Endodermal cell (in vitro differentiated cells): ENCODE results near the gene OR4K5. TPM values are rescaled to one million over a fixed set of nuclear protein-coding genes. Genes with fewer than 3 reads are reported as not detected.

ENCODE experiments used
- DNase-seq: peaks from one replicate; pipeline ENCODE4 v3.0.0-alpha.2; 2017
- H3K27ac ChIP-seq: 2 replicates; pipeline ENCODE4 v1.5.1; 2013; ENCODE audit warnings: mild to moderate bottlenecking, low read depth, low read length, moderate library complexity
- H3K27me3 ChIP-seq: 2 replicates; pipeline ENCODE4 v1.6.1; 2013; ENCODE audit warnings: mild to moderate bottlenecking, low read length, moderate library complexity; ENCODE audit not compliant: insufficient read depth, control insufficient read depth, poor library complexity, severe bottlenecking
- H3K36me3 ChIP-seq: 2 replicates; pipeline ENCODE4 v1.7.0; 2013; ENCODE audit warnings: mild to moderate bottlenecking, low read length, moderate library complexity; ENCODE audit not compliant: control insufficient read depth, insufficient read depth
- H3K4me1 ChIP-seq: one replicate; pipeline ENCODE4 v1.7.0; 2013; ENCODE audit warnings: low read length; ENCODE audit not compliant: control insufficient read depth, insufficient read depth
- H3K4me3 ChIP-seq: 2 replicates; pipeline ENCODE4 v1.5.1; 2013; ENCODE audit warnings: mild to moderate bottlenecking, low read length, moderate library complexity
- H3K9ac ChIP-seq: 2 replicates; pipeline ENCODE4 v1.6.1; 2013; ENCODE audit warnings: mild to moderate bottlenecking, low read length, moderate library complexity; ENCODE audit not compliant: poor library complexity, severe bottlenecking; ENCODE audit errors: extremely low read depth
- H3K9me3 ChIP-seq: 2 replicates; pipeline ENCODE4 v1.6.1; 2013; ENCODE audit warnings: mild to moderate bottlenecking, low read length, moderate library complexity; ENCODE audit not compliant: control insufficient read depth
- H3K27ac Mint-ChIP-seq: 2 replicates; pipeline ENCODE4 v1.8.0; 2020; ENCODE audit warnings: mixed read lengths
- H3K27me3 Mint-ChIP-seq: 2 replicates; pipeline ENCODE4 v1.8.0; 2021; ENCODE audit warnings: mild to moderate bottlenecking, mixed read lengths; ENCODE audit not compliant: insufficient read depth
- H3K36me3 Mint-ChIP-seq: 2 replicates; pipeline ENCODE4 v1.8.0; 2020; ENCODE audit warnings: low read depth, mixed read lengths
- H3K4me1 Mint-ChIP-seq: 2 replicates; pipeline ENCODE4 v1.8.0; 2020; ENCODE audit warnings: mixed read lengths
- H3K4me3 Mint-ChIP-seq: 2 replicates; pipeline ENCODE4 v1.8.0; 2020; ENCODE audit warnings: mild to moderate bottlenecking, moderate library complexity, mixed read lengths
- H3K9me3 Mint-ChIP-seq: 2 replicates; pipeline ENCODE4 v1.8.0; 2020; ENCODE audit warnings: mild to moderate bottlenecking, mixed read lengths
- CTCF ChIP-seq: fragments of 200-600 bp; sonication (generic); conservative IDR thresholded peaks from 2 replicates; pipeline ENCODE4 v1.5.0; 2021; ENCODE audit warnings: antibody characterized with exemption, mild to moderate bottlenecking
- WGBS, 2 experiments: methylation state at CpG; one replicate each; pipeline versions ENCODE4 v1.1.5 to v1.1.7; 2013; ENCODE audit warnings: missing lambda C conversion rate in 2 of 2, mixed read lengths in 1 of 2; ENCODE audit not compliant: insufficient coverage in 1 of 2, insufficient read length in 1 of 2; 5-methylcytosine and 5-hydroxymethylcytosine counted together
- total RNA-seq, 2 donors: library from RNA; stranded (reverse); fragmentation: NEBNext Ultra II Directional in 1 of 2; extraction: Animal tissue kit (Norgen Biotek cat#: 25700) in 1 of 2; gene quantifications; 2 replicates in 1 of 2; 3 replicates in 1 of 2; pipeline ENCODE4 v1.2.1, GENCODE V29; 2021

Gene OR4K5
- total RNA-seq, 2 donors from 2014 or later = not detected

- Mint-ChIP-seq H3K9me3 (peaks cover 46% of the 10 kb centered on the region), H3K4me1 (no peaks in the 10 kb centered on the region), H3K27ac (no peak overlapping the region), H3K36me3 (no peaks in the 10 kb centered on the region), H3K27me3 (no peaks in the 10 kb centered on the region), H3K4me3 (no peak overlapping the region)
- DNase-seq = no peak
- Histone ChIP-seq H3K36me3 (no peaks in the 10 kb centered on the region), H3K27ac (no peak overlapping the region), H3K9ac (no peak overlapping the region), H3K9me3 (peaks cover 89% of the 10 kb centered on the region), H3K4me3 (no peak overlapping the region), H3K27me3 (no peaks in the 10 kb centered on the region), H3K4me1 (no peaks in the 10 kb centered on the region)
- TF ChIP-seq CTCF = peak; percentile 92
Observed at GRCh38 chr14:19878029-19878642, 42.3 kb upstream of the OR4K5 start.

- WGBS, 2 experiments = 20 to 50% methylated on average over 1 to 2 of the region's 2 CpGs
- Histone ChIP-seq H3K27me3 (no peaks in the 10 kb centered on the region), H3K4me1 (no peaks in the 10 kb centered on the region), H3K27ac (no peak overlapping the region), H3K9ac (no peak overlapping the region), H3K4me3 (no peak overlapping the region), H3K36me3 (no peaks in the 10 kb centered on the region), H3K9me3 (peaks cover 91% of the 10 kb centered on the region)
- H3K9me3 Mint-ChIP-seq = peaks cover 17% of the 10 kb centered on the region
- H3K36me3 Mint-ChIP-seq = peaks cover 1% of the 10 kb centered on the region
- no peak overlapping the region for H3K27ac Mint-ChIP-seq
- no peaks in the 10 kb centered on the region for H3K27me3 Mint-ChIP-seq
- DNase-seq = no peak
- H3K4me1 Mint-ChIP-seq = no peaks in the 10 kb centered on the region
- no peak overlapping the region for H3K4me3 Mint-ChIP-seq
- no peak for TF ChIP-seq CTCF
Observed at GRCh38 chr14:19895282-19895681, 25.1 kb upstream of the OR4K5 start.

GRCh38 chr14:19900999-19901398, 19.4 kb upstream of the OR4K5 start:
- no peak overlapping the region for H3K4me3 Mint-ChIP-seq
- no peaks in the 10 kb centered on the region for H3K4me1 ChIP-seq
- H3K9me3 Mint-ChIP-seq = peaks cover 73% of the 10 kb centered on the region
- no peak overlapping the region for H3K4me3 ChIP-seq
- H3K27me3 Mint-ChIP-seq = no peaks in the 10 kb centered on the region
- DNase-seq = no peak
- no peak for TF ChIP-seq CTCF
- no peaks in the 10 kb centered on the region for H3K36me3 Mint-ChIP-seq
- H3K9me3 ChIP-seq = peaks cover 88% of the 10 kb centered on the region
- H3K27ac ChIP-seq = no peak overlapping the region
- WGBS, 2 experiments = 64 to 69% methylated on average over 3 of the region's 3 CpGs
- no peaks in the 10 kb centered on the region for H3K4me1 Mint-ChIP-seq
- H3K9ac ChIP-seq = no peak overlapping the region
- H3K27ac Mint-ChIP-seq = no peak overlapping the region
- no peaks in the 10 kb centered on the region for H3K27me3 ChIP-seq
- H3K36me3 ChIP-seq = no peaks in the 10 kb centered on the region
